Upper lobe of left lung (tissue), 6 donors: ENCODE measurements around the gene DMD. TPM values are rescaled to one million over a fixed set of nuclear protein-coding genes. Genes with fewer than 3 reads are reported as not detected.

Experiments
- ATAC-seq, 2 donors: fragments of 200-7000 bp; cut with Tn5 transposase; one replicate each; pipeline ENCODE4 v1.9.1; 2022; ENCODE audit warnings: mild to moderate bottlenecking in 2 of 2, moderate library complexity in 2 of 2; ENCODE audit not compliant: low FRiP score in 2 of 2
- DNase-seq, 2 donors: peaks; one replicate each; pipeline ENCODE4 v3.0.0-alpha.2; 2019 to 2020
- H3K27ac ChIP-seq, 4 donors: fragments of 200-600 bp; sonication (generic); one replicate each; pipeline ENCODE4 v1.5.1; 2016 to 2019
- H3K27me3 ChIP-seq, 4 donors: fragments of 200-600 bp; sonication (generic); one replicate each; pipeline ENCODE4 v1.5.1; 2017 to 2019
- H3K36me3 ChIP-seq, 4 donors: fragments of 200-600 bp; sonication (generic); one replicate each; pipeline ENCODE4 v1.5.1; 2016 to 2019
- H3K4me1 ChIP-seq, 4 donors: fragments of 200-600 bp; sonication (generic); one replicate each; pipeline ENCODE4 v1.5.1; 2018 to 2019
- H3K4me3 ChIP-seq, 4 donors: fragments of 200-600 bp; sonication (generic); one replicate each; pipeline ENCODE4 v1.5.1; 2017 to 2019; ENCODE audit warnings: mild to moderate bottlenecking in 2 of 4, moderate library complexity in 1 of 4
- H3K9me3 ChIP-seq, 4 donors: fragments of 200-600 bp; sonication (generic); one replicate each; pipeline ENCODE4 v1.5.1; 2018 to 2019
- CTCF ChIP-seq, 6 experiments: fragments of 450-650 bp in 4 of 6; fragments of 200-600 bp in 2 of 6; sonication (generic) in 2 of 6; IDR thresholded peaks; one replicate each; pipeline ENCODE4 v1.5.1; 2016 to 2019; ENCODE audit warnings: antibody characterized with exemption in 6 of 6
- EP300 ChIP-seq, 4 donors: sonication (generic); formaldehyde crosslinking; IDR thresholded peaks; one replicate each; pipeline ENCODE4 v1.5.1; 2017; ENCODE audit warnings: antibody characterized with exemption in 4 of 4, control low read depth in 2 of 4
- POLR2A ChIP-seq, 4 donors: fragments of 450-650 bp; IDR thresholded peaks; one replicate each; pipeline ENCODE4 v1.5.1; 2016 to 2017; ENCODE audit warnings: antibody characterized with exemption in 4 of 4, mild to moderate bottlenecking in 2 of 4
- POLR2AphosphoS5 ChIP-seq, 2 donors: sonication (generic); formaldehyde crosslinking; IDR thresholded peaks; one replicate each; pipeline ENCODE4 v1.5.1; 2017; ENCODE audit warnings: antibody characterized with exemption in 2 of 2
- WGBS, 2 donors: methylation state at CpG; one replicate each; pipeline ENCODE4 v1.1.5; 2017 to 2018; 5-methylcytosine and 5-hydroxymethylcytosine counted together
- total RNA-seq, 6 donors: library from RNA; depleted of rRNA in 4 of 6; stranded (reverse); fragments of >200 nt in 4 of 6; gene quantifications; one replicate each; pipeline versions ENCODE4 v1.1.0 to v1.2.1, GENCODE V29; 2016 to 2021
- donor health status: DM: no; HTN: no; CAD: no; lungs with moderate emphysema.
- donor health status: DM: no; HTN: yes; CAD: no; lungs with severe emphysema.

The DMD gene
- total RNA-seq, 6 donors from 2014 or later = 12.5 to 37.0 (median 24.0) TPM

- WGBS, 2 donors = 61 to 73% methylated on average over 4 of the region's 4 CpGs
- no peak for DNase-seq
- Histone ChIP-seq H3K4me3 (no peak overlapping the region), H3K27me3 (no peaks in the 10 kb centered on the region), H3K27ac (no peak overlapping the region), H3K9me3 (no peaks in the 10 kb centered on the region), H3K4me1 (no peaks in the 10 kb centered on the region), H3K36me3 (no peaks in the 10 kb centered on the region)
- TF ChIP-seq CTCF (IDR thresholded peaks at IDR 0.05) (no peak), POLR2AphosphoS5 (IDR thresholded peaks at IDR 0.05) (no peak), POLR2A (IDR thresholded peaks at IDR 0.05) (no peak), EP300 (IDR thresholded peaks at IDR 0.05) (no peak)
- ATAC-seq = no peak
Measured at GRCh38 chrX:31909850-31910572, 1301.3 kb downstream of the DMD start.

GRCh38 chrX:31894152-31894551 lies 1317.2 kb downstream of the DMD start:
- H3K27me3 ChIP-seq = no peaks in the 10 kb centered on the region
- H3K4me3 ChIP-seq = no peak overlapping the region
- DNase-seq (no peak), ATAC-seq (no peak)
- no peak for TF ChIP-seq EP300 (IDR thresholded peaks at IDR 0.05)
- TF ChIP-seq CTCF (IDR thresholded peaks at IDR 0.05) = no peak
- no peak for TF ChIP-seq POLR2AphosphoS5 (IDR thresholded peaks at IDR 0.05)
- TF ChIP-seq POLR2A (IDR thresholded peaks at IDR 0.05) = no peak
- no peaks in the 10 kb centered on the region for H3K4me1 ChIP-seq
- no peaks in the 10 kb centered on the region for H3K9me3 ChIP-seq
- no peak overlapping the region for H3K27ac ChIP-seq
- no peaks in the 10 kb centered on the region for H3K36me3 ChIP-seq
- WGBS, 2 donors = 67 to 82% methylated on average over 4 to 7 of the region's 7 CpGs

GRCh38 chrX:31893525-31893924 lies 1317.8 kb downstream of the DMD start:
- Histone ChIP-seq H3K9me3 (no peaks in the 10 kb centered on the region), H3K4me1 (no peaks in the 10 kb centered on the region), H3K36me3 (no peaks in the 10 kb centered on the region), H3K4me3 (no peak overlapping the region), H3K27me3 (no peaks in the 10 kb centered on the region), H3K27ac (no peak overlapping the region)
- 54 to 67% methylated on average over 4 of the region's 4 CpGs for WGBS, 2 donors
- no peak for TF ChIP-seq POLR2A (IDR thresholded peaks at IDR 0.05)
- no peak for TF ChIP-seq POLR2AphosphoS5 (IDR thresholded peaks at IDR 0.05)
- TF ChIP-seq EP300 (IDR thresholded peaks at IDR 0.05) = no peak
- TF ChIP-seq CTCF (IDR thresholded peaks at IDR 0.05) = no peak
- ATAC-seq (no peak), DNase-seq (no peak)

GRCh38 chrX:31889088-31889487 lies 1322.3 kb downstream of the DMD start:
- Histone ChIP-seq H3K9me3 (no peaks in the 10 kb centered on the region), H3K36me3 (no peaks in the 10 kb centered on the region), H3K4me1 (no peaks in the 10 kb centered on the region), H3K27me3 (no peaks in the 10 kb centered on the region), H3K4me3 (no peak overlapping the region), H3K27ac (no peak overlapping the region)
- TF ChIP-seq POLR2AphosphoS5 (IDR thresholded peaks at IDR 0.05) (no peak), POLR2A (IDR thresholded peaks at IDR 0.05) (no peak), CTCF (IDR thresholded peaks at IDR 0.05) (no peak), EP300 (IDR thresholded peaks at IDR 0.05) (no peak)
- no peak for ATAC-seq
- 66 to 84% methylated on average over 2 of the region's 2 CpGs for WGBS, 2 donors
- no peak for DNase-seq

DNA sequence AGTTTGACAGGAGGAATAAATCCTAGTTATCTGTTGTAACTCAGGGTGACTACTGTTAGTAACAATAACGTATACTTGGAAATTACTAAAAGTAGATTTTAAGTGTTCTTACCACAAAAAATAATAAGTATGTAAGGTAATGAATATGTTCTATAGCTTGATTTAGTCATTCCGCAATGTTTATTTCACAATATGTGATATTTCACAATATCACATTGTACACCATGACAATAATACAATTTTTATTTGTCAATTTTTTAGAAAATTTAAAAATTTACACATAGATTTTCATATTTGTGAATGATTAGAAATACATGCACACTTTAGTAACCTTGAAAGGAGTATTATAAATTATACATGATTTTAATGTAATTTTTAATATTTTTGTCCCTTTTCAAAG lies 1326.8 kb downstream of the DMD start:
- WGBS, 2 donors = 78 to 91% methylated on average over 2 of the region's 2 CpGs

More for the DNA sequence above, 1326.8 kb downstream of the DMD start:
- ATAC-seq (no peak), DNase-seq (no peak)
- Histone ChIP-seq H3K4me1 (no peaks in the 10 kb centered on the region), H3K9me3 (no peaks in the 10 kb centered on the region), H3K27ac (no peak overlapping the region), H3K27me3 (no peaks in the 10 kb centered on the region), H3K36me3 (no peaks in the 10 kb centered on the region), H3K4me3 (no peak overlapping the region)
- no peak for TF ChIP-seq EP300 (IDR thresholded peaks at IDR 0.05)
- TF ChIP-seq POLR2AphosphoS5 (IDR thresholded peaks at IDR 0.05) = no peak
- TF ChIP-seq CTCF (IDR thresholded peaks at IDR 0.05) = no peak
- TF ChIP-seq POLR2A (IDR thresholded peaks at IDR 0.05) = no peak
